Measurements from ENCODE around the gene YPEL1.

- TF ChIP-seq CTCF (IDR thresholded peaks at IDR 0.05): no peak
- TF ChIP-seq POLR2A (IDR thresholded peaks at IDR 0.05): no peak
- TF ChIP-seq POLR2AphosphoS5 (IDR thresholded peaks at IDR 0.05): no peak
These were observed 57.8 kb downstream of the YPEL1 start for GRCh38 chr22:21677606-21678443.
